Measurements from ENCODE around the gene DGCR8. TPM values are rescaled to one million over a fixed set of nuclear protein-coding genes. Genes with fewer than 3 reads are reported as not detected.

Gene DGCR8
- total RNA-seq, 4 donors from 2014 or later = 34.3 to 182 (median 64.7) TPM

- in situ Hi-C loops (cut with MboI; ENCODE audit: low pct_ligation_motif_present in 1 of 4, low pct_unique_long_range_greater_than_20kb in 1 of 4, low sequenced_read_pairs in 3 of 4) (no loop called here), intact Hi-C loops (cut with DNase I; ENCODE audit: low total_unique reads) (no loop called here)
- Histone ChIP-seq H3K4me1 (peaks cover 24 to 45% (median 32%) of the 10 kb centered on the region in 4 donors), H3K9me3 (no peaks in the 10 kb centered on the region), H3K4me3 (no peak overlapping the region), H3K27ac (no peak overlapping the region), H3K36me3 (no peaks in the 10 kb centered on the region), H3K27me3 (no peaks in the 10 kb centered on the region)
- DNase-seq = no peak
- TF ChIP-seq EP300 (IDR thresholded peaks at IDR 0.05; ENCODE audit: low read depth) (no peak), POLR2A (IDR thresholded peaks at IDR 0.05) (no peak)
- 97% methylated on average over 5 of the region's 5 CpGs; no CpG with 5 or more reads in 1 of the 2 donors for WGBS, 2 donors (ENCODE audit: low coverage in 1 of 2)
Observed at GRCh38 chr22:20136603-20136873, 56.5 kb downstream of the DGCR8 start.

DNA sequence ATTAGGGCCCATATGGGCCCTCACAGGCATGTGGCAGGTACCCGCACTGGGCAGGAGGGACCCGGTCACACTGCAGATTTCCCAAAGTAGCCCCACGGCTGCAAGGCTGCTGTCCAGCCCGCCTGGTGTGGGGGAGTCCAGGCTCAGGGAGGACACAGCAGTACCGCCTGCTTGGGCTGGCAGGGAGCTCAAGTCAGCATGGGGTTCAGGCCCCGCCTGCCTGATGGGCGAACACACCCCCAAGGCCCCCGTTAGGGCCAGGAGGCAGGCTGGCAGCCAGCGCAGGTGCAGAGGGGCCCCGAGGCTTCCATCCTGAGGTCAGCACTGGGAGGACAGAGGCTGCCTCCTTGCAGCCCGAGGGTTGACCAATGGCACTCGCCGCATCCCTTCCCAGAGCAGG is 57.1 kb downstream of the DGCR8 start:
- 83% methylated on average over 7 of the region's 13 CpGs; no CpG with 5 or more reads in 1 of the 2 donors for WGBS, 2 donors (ENCODE audit: low coverage in 1 of 2)
- Histone ChIP-seq H3K9me3 (no peaks in the 10 kb centered on the region), H3K27me3 (no peaks in the 10 kb centered on the region), H3K4me1 (peaks cover 24 to 45% (median 32%) of the 10 kb centered on the region in 4 donors), H3K36me3 (no peaks in the 10 kb centered on the region), H3K4me3 (no peak overlapping the region), H3K27ac (peak overlapping the region in 1 of 4 donors; percentile 4)
- intact Hi-C loops (cut with DNase I; ENCODE audit: low total_unique reads) (no loop called here), in situ Hi-C loops (cut with MboI; ENCODE audit: low pct_ligation_motif_present in 1 of 4, low pct_unique_long_range_greater_than_20kb in 1 of 4, low sequenced_read_pairs in 3 of 4) (no loop called here)
- DNase-seq = no peak
- TF ChIP-seq EP300 (IDR thresholded peaks at IDR 0.05; ENCODE audit: low read depth) = no peak
- TF ChIP-seq, protein P1, sequence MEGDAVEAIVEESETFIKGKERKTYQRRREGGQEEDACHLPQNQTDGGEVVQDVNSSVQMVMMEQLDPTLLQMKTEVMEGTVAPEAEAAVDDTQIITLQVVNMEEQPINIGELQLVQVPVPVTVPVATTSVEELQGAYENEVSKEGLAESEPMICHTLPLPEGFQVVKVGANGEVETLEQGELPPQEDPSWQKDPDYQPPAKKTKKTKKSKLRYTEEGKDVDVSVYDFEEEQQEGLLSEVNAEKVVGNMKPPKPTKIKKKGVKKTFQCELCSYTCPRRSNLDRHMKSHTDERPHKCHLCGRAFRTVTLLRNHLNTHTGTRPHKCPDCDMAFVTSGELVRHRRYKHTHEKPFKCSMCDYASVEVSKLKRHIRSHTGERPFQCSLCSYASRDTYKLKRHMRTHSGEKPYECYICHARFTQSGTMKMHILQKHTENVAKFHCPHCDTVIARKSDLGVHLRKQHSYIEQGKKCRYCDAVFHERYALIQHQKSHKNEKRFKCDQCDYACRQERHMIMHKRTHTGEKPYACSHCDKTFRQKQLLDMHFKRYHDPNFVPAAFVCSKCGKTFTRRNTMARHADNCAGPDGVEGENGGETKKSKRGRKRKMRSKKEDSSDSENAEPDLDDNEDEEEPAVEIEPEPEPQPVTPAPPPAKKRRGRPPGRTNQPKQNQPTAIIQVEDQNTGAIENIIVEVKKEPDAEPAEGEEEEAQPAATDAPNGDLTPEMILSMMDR (IDR thresholded peaks at IDR 0.05) = no peak
- TF ChIP-seq POLR2A (IDR thresholded peaks at IDR 0.05) = no peak
- TF ChIP-seq POLR2AphosphoS5 (IDR thresholded peaks at IDR 0.05) = no peak

GRCh38 chr22:20137671-20138416 is 57.8 kb downstream of the DGCR8 start:
- intact Hi-C loops (cut with DNase I; ENCODE audit: low total_unique reads) = no loop called here
- H3K27ac ChIP-seq = peak overlapping the region in 1 of 4 donors; percentile 4

DNA sequence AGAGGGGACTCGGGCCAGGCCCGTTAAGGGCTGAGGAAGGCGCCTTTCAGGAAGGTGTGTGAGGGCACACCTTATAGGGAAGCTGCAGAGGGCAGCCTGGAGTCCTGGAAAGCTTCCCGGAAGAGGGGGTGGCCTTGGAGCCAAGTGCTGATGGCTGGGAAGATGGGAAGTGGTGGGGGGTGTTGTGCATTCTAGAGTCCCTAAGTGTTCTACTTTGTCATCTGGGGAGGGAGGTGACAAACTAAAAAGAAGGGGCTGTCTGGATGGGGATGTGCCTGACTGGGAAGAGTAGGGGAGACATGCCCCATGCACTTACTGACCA is 58.3 kb downstream of the DGCR8 start:
- Histone ChIP-seq H3K4me1 (peaks cover 13 to 33% (median 21%) of the 10 kb centered on the region in 4 donors), H3K27me3 (no peaks in the 10 kb centered on the region)
- in situ Hi-C loops (cut with MboI; ENCODE audit: low pct_ligation_motif_present in 1 of 4, low pct_unique_long_range_greater_than_20kb in 1 of 4, low sequenced_read_pairs in 3 of 4) = no loop called here

More at GRCh38 chr22:20137671-20138416, 57.8 kb downstream of the DGCR8 start:
- 46% methylated on average over 24 of the region's 26 CpGs; no CpG with 5 or more reads in 1 of the 2 donors for WGBS, 2 donors (ENCODE audit: low coverage in 1 of 2)
- no peaks in the 10 kb centered on the region for H3K36me3 ChIP-seq
- in situ Hi-C loops (cut with MboI; ENCODE audit: low pct_ligation_motif_present in 1 of 4, low pct_unique_long_range_greater_than_20kb in 1 of 4, low sequenced_read_pairs in 3 of 4) = no loop called here
- H3K9me3 ChIP-seq = no peaks in the 10 kb centered on the region
- TF ChIP-seq, protein P1 (IDR thresholded peaks at IDR 0.05) = no peak
- no peak for TF ChIP-seq POLR2AphosphoS5 (IDR thresholded peaks at IDR 0.05)
- TF ChIP-seq EP300 (IDR thresholded peaks at IDR 0.05; ENCODE audit: low read depth) = no peak
- TF ChIP-seq POLR2A (IDR thresholded peaks at IDR 0.05) = no peak
- peaks cover 19 to 39% (median 25%) of the 10 kb centered on the region in 4 donors for H3K4me1 ChIP-seq
- H3K27me3 ChIP-seq = no peaks in the 10 kb centered on the region
- H3K4me3 ChIP-seq = no peak overlapping the region
- no peak for DNase-seq

More for the DNA sequence above, 58.3 kb downstream of the DGCR8 start:
- H3K36me3 ChIP-seq = no peaks in the 10 kb centered on the region
- WGBS, 2 donors (ENCODE audit: low coverage in 1 of 2) = 51% methylated on average over 4 of the region's 4 CpGs; no CpG with 5 or more reads in 1 of the 2 donors
- H3K9me3 ChIP-seq = no peaks in the 10 kb centered on the region
- TF ChIP-seq, protein P1 (IDR thresholded peaks at IDR 0.05) = no peak
- TF ChIP-seq POLR2AphosphoS5 (IDR thresholded peaks at IDR 0.05) = no peak
- H3K27ac ChIP-seq = peak overlapping the region in 1 of 4 donors; percentile 4
- no peak for DNase-seq
- H3K4me3 ChIP-seq = no peak overlapping the region
- intact Hi-C loops (cut with DNase I; ENCODE audit: low total_unique reads) = no loop called here
